Measurements from ENCODE around the gene NDP. TPM values are rescaled to one million over a fixed set of nuclear protein-coding genes. Genes with fewer than 3 reads are reported as not detected.

The NDP gene, protein sequence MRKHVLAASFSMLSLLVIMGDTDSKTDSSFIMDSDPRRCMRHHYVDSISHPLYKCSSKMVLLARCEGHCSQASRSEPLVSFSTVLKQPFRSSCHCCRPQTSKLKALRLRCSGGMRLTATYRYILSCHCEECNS
- 0.08 TPM in 1 of 2 replicates, not detected in the other for total RNA-seq (2014; rRNA removed; shearing (Covaris generic))

DNA sequence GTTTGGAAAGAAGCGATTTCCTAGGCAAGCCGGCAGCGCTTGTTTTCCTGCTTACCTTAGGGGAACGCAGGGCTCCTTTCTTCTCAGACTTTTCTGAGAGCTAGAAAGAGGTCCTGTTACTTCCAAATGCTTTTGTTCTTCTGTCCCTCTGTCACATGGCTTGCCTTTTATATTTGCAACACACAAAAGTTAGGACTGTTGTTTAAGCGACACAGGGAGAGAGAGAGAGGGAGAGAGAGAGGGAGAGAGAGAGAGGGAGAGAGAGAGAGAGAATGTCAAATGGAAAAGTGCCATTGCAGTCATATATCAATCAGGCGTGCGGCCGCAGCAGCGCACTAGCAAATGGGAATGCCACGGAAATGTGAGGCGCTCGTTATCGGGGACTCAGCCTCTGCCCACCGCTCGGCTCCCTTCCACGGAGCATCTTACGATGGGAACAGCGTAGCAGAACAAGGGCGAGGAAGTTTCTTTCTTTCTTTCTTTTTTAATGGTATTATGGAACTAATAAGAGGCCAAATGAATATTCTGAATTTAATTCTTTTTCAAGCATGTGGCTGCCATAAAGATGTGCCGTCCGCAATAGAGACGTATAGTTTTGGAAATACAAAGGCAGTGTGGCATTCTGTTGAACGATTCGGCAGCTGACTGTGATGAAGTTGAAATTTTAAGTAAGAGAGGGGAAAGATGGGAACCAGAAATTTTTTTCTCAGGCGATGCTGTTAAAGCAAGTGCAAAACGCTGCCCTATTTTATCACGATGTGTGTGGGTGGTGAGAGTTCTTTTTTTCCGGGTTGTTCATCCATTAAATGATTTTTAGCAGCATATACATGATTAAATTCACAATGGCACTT, at the start of gene NDP:
NDP (minus strand) TSS at position 142 of the 851 bp plus-strand sequence. CDS start 14,745 bp downstream, outside the sequence.
- no peaks in the 10 kb centered on the region for H3K9me3 ChIP-seq (replicated peaks)
- no peaks in the 10 kb centered on the region for H3K27me3 ChIP-seq
- no peak within 1 kb of the TSS for H3K27ac ChIP-seq
- H3K4me3 ChIP-seq: no peak within 1 kb of the TSS
- H3K36me3 ChIP-seq: no peaks in the 10 kb centered on the region
- H3K4me1 ChIP-seq: no peaks in the 10 kb centered on the region
- DNase-seq: no peak

DNA sequence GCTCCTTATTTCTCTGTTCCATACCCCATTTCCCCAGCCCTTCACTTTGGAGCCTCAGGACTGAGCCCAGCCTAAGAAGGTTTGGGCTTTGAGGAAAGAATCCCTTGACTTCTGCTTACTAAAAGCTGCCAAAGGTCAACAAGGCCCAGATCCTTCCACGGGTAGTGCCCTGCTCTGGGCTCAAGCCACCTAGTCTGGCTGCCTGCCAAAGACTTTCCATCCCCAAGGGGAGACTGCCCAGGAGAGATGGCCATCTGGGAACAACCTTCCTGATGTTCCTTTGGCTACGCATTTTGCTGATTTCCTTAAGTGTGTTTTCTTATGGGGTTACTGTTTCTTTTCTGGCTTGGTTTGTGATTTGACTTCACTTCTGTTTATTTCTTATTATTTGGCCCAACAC, 49.8 kb upstream of the NDP start:
- DNase-seq: no peak
- Histone ChIP-seq H3K27ac (no peak overlapping the region), H3K9me3 (replicated peaks) (no peaks in the 10 kb centered on the region), H3K36me3 (no peaks in the 10 kb centered on the region), H3K4me3 (no peak overlapping the region), H3K4me1 (no peaks in the 10 kb centered on the region), H3K27me3 (no peaks in the 10 kb centered on the region)

DNA sequence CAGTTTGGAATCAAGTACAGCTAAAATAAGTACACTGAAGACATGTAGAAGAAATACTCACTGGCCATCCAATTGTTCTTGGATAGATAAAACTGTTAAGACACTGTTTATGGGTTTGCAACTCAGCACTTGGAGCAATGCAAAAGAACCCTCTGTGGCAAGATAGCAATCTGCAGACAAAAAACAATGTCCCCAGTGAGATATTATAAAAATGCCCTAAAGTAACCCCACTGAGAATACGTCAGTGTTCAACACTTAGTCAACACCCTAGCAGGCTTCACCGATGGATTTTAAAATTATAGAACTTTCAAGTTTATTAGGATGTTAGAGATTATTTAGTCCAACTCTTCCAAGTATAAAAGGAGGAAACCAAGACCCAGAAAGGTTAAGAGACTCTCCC, 47.5 kb upstream of the NDP start:
- Histone ChIP-seq H3K27ac (no peak overlapping the region), H3K4me1 (no peaks in the 10 kb centered on the region), H3K4me3 (no peak overlapping the region), H3K36me3 (no peaks in the 10 kb centered on the region), H3K27me3 (no peaks in the 10 kb centered on the region), H3K9me3 (replicated peaks) (no peaks in the 10 kb centered on the region)
- DNase-seq: no peak

DNA sequence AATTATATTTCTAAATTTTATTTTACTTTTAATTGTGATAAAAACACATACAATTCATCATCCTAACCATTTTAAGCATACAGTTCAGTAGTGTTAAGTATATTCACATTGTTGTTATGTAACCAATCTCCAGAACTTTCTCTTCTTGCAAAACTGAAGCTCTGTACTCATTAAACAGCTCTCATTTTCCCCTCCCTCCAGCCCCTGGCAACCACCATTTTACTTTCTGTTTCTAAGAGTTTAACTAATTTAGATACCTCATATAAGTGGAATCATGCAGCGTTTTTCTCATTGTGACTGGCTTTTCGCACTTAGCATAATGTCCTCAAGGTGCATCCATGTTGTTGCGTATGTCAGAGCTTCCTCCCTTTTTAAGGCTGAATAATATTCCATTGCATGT, 46.7 kb upstream of the NDP start:
- Histone ChIP-seq H3K36me3 (no peaks in the 10 kb centered on the region), H3K9me3 (replicated peaks) (no peaks in the 10 kb centered on the region), H3K27me3 (no peaks in the 10 kb centered on the region), H3K4me1 (no peaks in the 10 kb centered on the region), H3K27ac (no peak overlapping the region), H3K4me3 (no peak overlapping the region)
- no peak for DNase-seq

DNA sequence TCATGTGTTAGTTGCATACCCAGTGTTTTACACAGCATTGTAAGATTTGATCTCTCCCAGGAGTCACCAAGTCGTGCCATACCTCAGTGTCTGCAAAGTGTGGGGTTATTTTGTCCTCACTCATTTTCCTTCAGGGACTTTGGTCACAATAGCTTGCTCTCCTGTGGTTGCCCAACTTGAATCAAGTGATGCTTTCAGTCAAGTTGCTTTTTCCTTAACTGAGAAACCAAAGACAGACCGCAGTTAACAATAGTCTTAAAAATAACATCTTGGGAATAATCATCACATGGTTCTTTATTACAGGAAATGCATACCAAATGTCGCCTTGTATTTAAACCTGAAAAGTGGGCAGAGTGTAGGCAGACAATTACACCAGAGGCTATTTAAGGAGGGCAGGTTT, 44.5 kb upstream of the NDP start:
- Histone ChIP-seq H3K27me3 (no peaks in the 10 kb centered on the region), H3K9me3 (replicated peaks) (no peaks in the 10 kb centered on the region), H3K4me3 (no peak overlapping the region), H3K4me1 (no peaks in the 10 kb centered on the region), H3K27ac (no peak overlapping the region), H3K36me3 (no peaks in the 10 kb centered on the region)
- no peak for DNase-seq

DNA sequence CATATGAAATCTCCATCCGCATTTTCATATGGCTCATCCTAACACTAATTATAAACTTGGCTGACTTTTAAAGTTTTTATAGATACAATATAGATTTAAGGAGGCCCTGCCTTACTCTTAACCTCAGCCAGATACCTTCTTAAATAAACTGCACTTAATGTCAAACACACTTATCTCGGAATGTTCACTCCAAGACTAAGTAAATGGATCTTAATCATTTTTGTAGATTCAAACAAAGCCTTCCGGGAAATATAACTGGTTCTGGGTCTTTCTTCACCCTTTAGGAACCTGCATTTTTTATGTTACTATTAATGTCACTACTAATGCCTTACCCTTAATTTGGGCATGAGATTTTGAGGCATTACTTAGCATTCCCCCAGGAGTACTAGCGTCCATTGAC, 43.7 kb upstream of the NDP start:
- Histone ChIP-seq H3K4me3 (no peak overlapping the region), H3K4me1 (no peaks in the 10 kb centered on the region), H3K36me3 (no peaks in the 10 kb centered on the region), H3K27me3 (no peaks in the 10 kb centered on the region), H3K27ac (no peak overlapping the region), H3K9me3 (replicated peaks) (no peaks in the 10 kb centered on the region)
- no peak for DNase-seq

DNA sequence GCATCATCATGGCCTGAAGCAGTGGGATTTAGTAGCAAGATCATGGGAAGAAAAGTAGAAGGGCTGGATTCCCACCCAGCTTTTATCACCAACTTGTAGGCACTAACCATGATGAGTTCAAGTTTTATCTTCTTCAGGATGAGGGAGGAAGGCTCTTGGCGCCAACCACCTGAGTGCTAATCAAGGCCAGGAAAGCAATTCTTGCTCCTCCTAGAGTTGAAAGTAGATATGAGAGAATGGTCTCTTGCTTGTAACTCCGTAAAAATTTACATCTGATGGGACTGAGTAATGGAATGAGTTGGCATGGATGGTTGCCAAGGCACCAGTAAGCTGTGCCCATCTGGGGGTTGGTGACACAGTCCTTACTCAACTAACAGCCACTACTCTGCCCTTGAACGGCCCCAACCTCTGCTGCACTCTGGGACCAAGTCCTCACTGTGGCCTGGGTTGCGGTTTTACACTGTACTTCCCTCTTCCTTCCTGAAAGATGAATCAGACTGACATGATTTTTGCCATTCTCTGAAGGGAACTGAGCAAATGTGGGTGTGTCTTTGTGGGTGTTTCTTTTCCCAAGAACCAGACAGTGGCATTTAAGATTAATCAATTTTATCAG, 39.4 kb upstream of the NDP start:
- Histone ChIP-seq H3K4me3 (no peak overlapping the region), H3K9me3 (replicated peaks) (no peaks in the 10 kb centered on the region), H3K4me1 (no peaks in the 10 kb centered on the region), H3K27me3 (no peaks in the 10 kb centered on the region), H3K27ac (no peak overlapping the region), H3K36me3 (no peaks in the 10 kb centered on the region)
- peak; percentile 5 to 8 for DNase-seq

DNA sequence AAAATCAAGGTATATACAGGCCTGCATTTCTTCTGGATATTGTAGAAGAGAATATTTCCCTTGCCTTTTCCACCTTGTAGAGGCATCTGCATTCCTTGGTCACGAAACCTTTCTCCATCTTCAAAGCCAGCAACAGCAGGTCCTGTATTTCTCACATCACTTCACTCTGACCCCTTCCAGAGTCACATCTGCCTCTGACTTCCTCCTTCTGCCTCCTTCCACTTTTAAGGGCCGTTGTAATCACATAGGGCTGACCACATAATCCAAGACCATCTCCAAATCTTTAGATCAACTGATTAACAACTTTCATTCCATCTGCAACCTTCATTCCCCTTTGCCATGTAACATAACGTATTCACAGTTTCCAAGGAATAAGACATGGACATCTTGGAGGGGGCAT, 38.3 kb upstream of the NDP start:
- Histone ChIP-seq H3K4me3 (no peak overlapping the region), H3K9me3 (replicated peaks) (no peaks in the 10 kb centered on the region), H3K27ac (no peak overlapping the region), H3K4me1 (no peaks in the 10 kb centered on the region), H3K27me3 (no peaks in the 10 kb centered on the region), H3K36me3 (no peaks in the 10 kb centered on the region)
- no peak for DNase-seq

DNA sequence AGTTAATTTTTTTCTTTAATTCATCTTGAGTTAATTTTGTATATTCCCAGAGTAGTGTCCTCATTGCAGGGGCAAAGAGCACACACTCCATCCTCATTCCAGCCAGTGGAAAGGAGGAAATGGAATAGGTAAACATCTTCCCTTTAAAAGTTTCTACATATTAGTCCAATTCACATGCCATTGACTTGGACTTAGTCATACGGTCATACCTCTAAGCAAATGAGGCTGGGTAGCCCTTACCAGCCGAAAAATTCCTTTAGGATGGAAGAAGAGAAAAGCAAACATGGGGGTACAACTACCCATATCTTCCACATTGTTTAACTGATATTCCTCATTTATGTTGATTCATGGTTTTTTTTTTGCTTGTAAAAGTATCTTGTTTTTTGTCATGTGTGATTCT, 37.4 kb upstream of the NDP start:
- H3K27ac ChIP-seq: no peak overlapping the region
- no peaks in the 10 kb centered on the region for H3K9me3 ChIP-seq (replicated peaks)
- no peaks in the 10 kb centered on the region for H3K36me3 ChIP-seq
- no peak for DNase-seq
- H3K4me3 ChIP-seq: no peak overlapping the region
- no peaks in the 10 kb centered on the region for H3K4me1 ChIP-seq
- H3K27me3 ChIP-seq: no peaks in the 10 kb centered on the region

DNA sequence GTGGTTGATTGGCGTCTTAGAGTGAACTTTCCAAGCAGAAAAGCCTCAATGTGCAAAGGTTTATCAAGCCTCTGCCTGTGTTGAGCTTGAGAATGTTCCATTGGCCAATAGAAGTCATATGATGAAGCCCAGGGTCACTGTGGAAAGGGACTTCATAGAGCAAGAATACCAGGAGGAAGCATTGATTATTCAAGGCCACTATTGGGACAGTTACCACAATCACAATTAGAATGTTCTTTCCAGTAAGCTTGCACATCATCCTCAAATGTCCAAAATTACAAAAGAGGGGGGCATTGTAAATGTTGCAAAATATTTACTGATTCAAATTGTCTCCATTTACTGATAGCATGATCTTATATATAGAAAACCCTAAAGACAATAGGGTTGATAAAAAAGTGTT, 32.9 kb upstream of the NDP start:
- H3K4me3 ChIP-seq: no peak overlapping the region
- no peaks in the 10 kb centered on the region for H3K4me1 ChIP-seq
- no peak overlapping the region for H3K27ac ChIP-seq
- no peaks in the 10 kb centered on the region for H3K27me3 ChIP-seq
- H3K36me3 ChIP-seq: no peaks in the 10 kb centered on the region
- no peak for DNase-seq
- no peaks in the 10 kb centered on the region for H3K9me3 ChIP-seq (replicated peaks)

DNA sequence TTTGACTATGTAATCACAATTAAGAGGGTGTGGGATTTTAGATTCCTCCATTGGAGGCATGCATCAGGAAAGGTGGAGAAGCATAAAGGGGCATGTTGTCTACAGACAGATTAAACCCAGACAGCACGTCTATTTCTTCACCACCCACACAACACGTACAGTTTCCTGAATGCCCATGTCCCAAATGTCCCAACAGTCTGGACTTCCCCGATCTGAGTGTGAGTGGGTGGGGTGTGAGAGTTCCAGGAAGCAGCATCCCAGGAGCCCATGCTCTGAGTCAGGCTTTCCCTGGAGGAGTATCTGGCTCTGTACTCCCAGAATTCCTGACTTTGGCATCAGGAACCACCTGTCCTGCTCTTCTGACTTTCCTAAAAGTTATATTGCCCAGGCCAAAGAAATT, 30.8 kb upstream of the NDP start:
- Histone ChIP-seq H3K4me1 (no peaks in the 10 kb centered on the region), H3K27me3 (no peaks in the 10 kb centered on the region), H3K36me3 (no peaks in the 10 kb centered on the region), H3K9me3 (replicated peaks) (no peaks in the 10 kb centered on the region), H3K27ac (no peak overlapping the region), H3K4me3 (no peak overlapping the region)
- DNase-seq: no peak

DNA sequence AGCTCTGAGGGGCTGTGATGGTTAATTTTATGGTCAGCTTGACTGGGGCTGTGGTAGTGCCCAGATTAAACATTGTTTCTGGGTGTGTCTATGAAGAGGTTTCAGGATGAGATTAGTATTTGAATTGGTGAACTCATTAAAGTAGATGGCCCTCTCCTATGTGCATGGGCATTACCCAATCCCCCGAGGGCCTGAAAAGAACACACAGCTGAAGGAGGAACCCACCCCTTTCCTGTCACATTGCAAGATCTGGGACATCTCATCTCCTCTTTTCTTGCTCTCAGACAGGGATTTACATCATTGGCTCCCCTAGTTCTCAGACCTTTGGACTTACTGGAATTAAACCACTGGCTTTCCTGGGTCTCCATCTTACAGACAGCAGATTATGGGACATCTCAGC, 29.4 kb upstream of the NDP start:
- no peaks in the 10 kb centered on the region for H3K27me3 ChIP-seq
- no peaks in the 10 kb centered on the region for H3K9me3 ChIP-seq (replicated peaks)
- H3K4me3 ChIP-seq: no peak overlapping the region
- no peaks in the 10 kb centered on the region for H3K4me1 ChIP-seq
- DNase-seq: no peak
- H3K36me3 ChIP-seq: no peaks in the 10 kb centered on the region
- H3K27ac ChIP-seq: no peak overlapping the region

DNA sequence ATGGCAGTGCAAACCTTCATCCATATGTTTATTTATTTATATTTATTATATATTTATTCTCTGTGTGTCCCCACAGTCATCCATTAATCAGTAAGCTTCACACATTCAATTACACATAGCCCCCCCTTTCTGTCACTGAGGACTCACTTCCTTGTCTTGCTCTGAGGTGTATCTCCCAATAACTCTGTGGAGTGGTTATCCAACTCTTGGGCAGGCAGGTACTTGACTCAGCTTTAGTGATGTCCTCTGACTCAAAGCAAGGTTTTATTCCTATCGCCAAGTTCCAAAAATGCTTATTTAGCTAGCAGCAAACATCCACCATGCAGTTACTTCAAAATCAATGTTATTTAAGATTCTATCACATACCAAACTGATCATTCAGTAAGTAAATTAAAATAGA, 25.2 kb upstream of the NDP start:
- H3K27me3 ChIP-seq: no peaks in the 10 kb centered on the region
- no peak for DNase-seq
- H3K4me3 ChIP-seq: no peak overlapping the region
- H3K4me1 ChIP-seq: no peaks in the 10 kb centered on the region
- H3K36me3 ChIP-seq: no peaks in the 10 kb centered on the region
- no peak overlapping the region for H3K27ac ChIP-seq
- no peaks in the 10 kb centered on the region for H3K9me3 ChIP-seq (replicated peaks)

DNA sequence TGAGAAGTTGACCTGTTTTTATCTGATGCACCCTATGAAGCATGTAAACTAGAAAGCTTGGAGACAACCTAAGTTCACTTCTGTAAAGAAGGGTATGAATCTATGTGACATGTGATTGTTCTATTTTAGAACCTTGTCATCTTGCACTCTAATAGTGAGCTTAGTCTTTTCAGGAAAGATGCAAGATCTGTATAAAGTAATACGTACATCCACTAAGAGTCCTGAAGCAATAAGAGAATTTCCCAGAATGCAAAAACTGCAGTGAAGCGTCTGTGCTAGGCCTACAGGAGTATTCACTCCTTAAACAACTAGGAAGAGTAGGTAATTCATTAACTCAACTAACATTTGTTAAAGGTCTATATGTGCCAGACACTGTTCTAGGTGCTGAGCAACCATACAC, 23.3 kb upstream of the NDP start:
- Histone ChIP-seq H3K27ac (no peak overlapping the region), H3K4me3 (no peak overlapping the region), H3K4me1 (no peaks in the 10 kb centered on the region), H3K27me3 (no peaks in the 10 kb centered on the region), H3K36me3 (no peaks in the 10 kb centered on the region), H3K9me3 (replicated peaks) (no peaks in the 10 kb centered on the region)
- DNase-seq: no peak

DNA sequence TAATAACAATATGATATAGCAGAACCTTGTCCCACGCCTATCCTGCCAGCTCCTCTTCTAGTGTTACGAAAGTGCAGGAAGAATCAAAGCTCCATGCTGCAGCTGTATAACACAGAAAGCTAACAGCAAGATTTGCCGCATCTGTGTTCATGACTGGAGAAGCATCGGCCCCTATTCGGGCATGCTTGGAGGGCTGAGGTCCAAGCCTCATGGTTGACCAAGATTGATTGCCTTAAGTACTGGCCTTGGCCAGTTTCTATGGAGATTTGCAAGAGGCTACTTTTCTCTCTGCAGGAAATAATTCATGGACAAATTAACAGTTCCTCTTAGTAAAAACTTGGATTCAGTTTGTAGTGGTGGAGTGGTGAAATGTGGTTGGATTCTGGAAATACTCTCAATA, 12.9 kb upstream of the NDP start:
- Histone ChIP-seq H3K36me3 (no peaks in the 10 kb centered on the region), H3K4me3 (no peak overlapping the region)

More for the DNA sequence above, 12.9 kb upstream of the NDP start:
- DNase-seq: no peak
- Histone ChIP-seq H3K4me1 (no peaks in the 10 kb centered on the region), H3K9me3 (replicated peaks) (no peaks in the 10 kb centered on the region), H3K27me3 (no peaks in the 10 kb centered on the region), H3K27ac (no peak overlapping the region)

Measured in SJCRH30 (cell line).